Measurements from ENCODE around the gene SYK.

Gene SYK

DNA sequence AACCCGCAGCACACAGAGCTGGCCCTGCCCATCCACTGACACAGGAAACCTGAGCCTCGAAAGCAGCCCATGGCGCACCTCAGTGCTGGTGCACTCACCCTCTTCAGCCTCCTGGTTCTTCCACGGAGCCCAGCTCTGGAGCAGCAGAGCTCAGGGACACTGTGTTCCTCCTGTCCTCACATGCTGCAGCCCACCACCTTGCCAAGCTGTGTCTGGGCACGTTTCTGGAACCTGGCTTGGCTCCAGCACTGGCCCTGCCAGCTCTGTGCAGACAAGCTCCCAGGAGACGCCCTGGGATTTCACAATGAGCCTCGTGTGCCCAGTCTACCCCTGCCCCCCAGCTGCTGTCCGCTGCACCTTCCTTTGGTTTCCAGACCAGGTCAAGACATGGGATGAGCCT lies 119.5 kb downstream of the SYK start:
- Histone ChIP-seq H3K36me3 (replicated peaks; ENCODE audit: low read depth, low read length) (no peaks in the 10 kb centered on the region), H4K20me1 (ENCODE audit: insufficient read depth, low read length) (peaks cover 5% of the 10 kb centered on the region; the same call in 1 of the 2 replicates), H3K9me3 (ENCODE audit: insufficient read depth, low read length) (no peaks in the 10 kb centered on the region), H3K4me2 (ENCODE audit: low read length) (no peak overlapping the region), H3K9ac (ENCODE audit: low read length) (no peak overlapping the region), H3K27ac (ENCODE audit: low read length) (no peak overlapping the region), H3K79me2 (ENCODE audit: low read length) (no peaks in the 10 kb centered on the region), H3K4me3 (ENCODE audit: low read length) (no peak overlapping the region), H3K4me1 (ENCODE audit: low read length) (peaks cover 11% of the 10 kb centered on the region), H3K27me3 (ENCODE audit: low read depth, low read length) (peaks cover 41% of the 10 kb centered on the region), H2AFZ (ENCODE audit: low read depth, low read length) (no peak overlapping the region)
- no peak for TF ChIP-seq EZH2phosphoT487 (IDR thresholded peaks at IDR 0.05; ENCODE audit: low read depth)
- TF ChIP-seq, protein P1, sequence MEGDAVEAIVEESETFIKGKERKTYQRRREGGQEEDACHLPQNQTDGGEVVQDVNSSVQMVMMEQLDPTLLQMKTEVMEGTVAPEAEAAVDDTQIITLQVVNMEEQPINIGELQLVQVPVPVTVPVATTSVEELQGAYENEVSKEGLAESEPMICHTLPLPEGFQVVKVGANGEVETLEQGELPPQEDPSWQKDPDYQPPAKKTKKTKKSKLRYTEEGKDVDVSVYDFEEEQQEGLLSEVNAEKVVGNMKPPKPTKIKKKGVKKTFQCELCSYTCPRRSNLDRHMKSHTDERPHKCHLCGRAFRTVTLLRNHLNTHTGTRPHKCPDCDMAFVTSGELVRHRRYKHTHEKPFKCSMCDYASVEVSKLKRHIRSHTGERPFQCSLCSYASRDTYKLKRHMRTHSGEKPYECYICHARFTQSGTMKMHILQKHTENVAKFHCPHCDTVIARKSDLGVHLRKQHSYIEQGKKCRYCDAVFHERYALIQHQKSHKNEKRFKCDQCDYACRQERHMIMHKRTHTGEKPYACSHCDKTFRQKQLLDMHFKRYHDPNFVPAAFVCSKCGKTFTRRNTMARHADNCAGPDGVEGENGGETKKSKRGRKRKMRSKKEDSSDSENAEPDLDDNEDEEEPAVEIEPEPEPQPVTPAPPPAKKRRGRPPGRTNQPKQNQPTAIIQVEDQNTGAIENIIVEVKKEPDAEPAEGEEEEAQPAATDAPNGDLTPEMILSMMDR (IDR thresholded peaks at IDR 0.05; ENCODE audit: low read depth, low read length) = no peak

DNA sequence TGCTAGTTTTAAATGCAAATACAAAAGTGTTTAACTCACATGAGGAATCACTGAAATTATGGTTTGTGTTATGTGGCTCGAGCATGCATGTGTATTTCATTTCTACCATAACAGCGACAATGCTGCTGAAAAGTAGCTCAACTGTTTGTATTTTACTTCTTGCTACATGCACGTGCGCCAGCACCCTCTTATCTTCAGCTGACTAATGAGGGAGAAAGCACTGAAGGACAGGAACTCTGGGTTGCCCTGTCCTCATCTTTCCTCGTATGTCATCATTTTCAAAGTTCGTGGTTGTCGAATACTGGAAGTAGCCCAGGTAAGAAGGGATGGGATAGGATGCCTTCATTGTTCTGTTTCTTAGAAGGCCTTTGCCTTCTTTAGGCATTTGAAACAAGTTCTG lies 120.3 kb downstream of the SYK start:
- no peak overlapping the region for H3K4me3 ChIP-seq (ENCODE audit: low read length)
- no peaks in the 10 kb centered on the region for H3K36me3 ChIP-seq (replicated peaks; ENCODE audit: low read depth, low read length)
- no peak overlapping the region for H2AFZ ChIP-seq (ENCODE audit: low read depth, low read length)
- peaks cover 5% of the 10 kb centered on the region; the same call in 1 of the 2 replicates for H4K20me1 ChIP-seq (ENCODE audit: insufficient read depth, low read length)
- TF ChIP-seq, protein P1 (IDR thresholded peaks at IDR 0.05; ENCODE audit: low read depth, low read length) = no peak
- TF ChIP-seq EZH2phosphoT487 (IDR thresholded peaks at IDR 0.05; ENCODE audit: low read depth) = no peak
- peaks cover 11% of the 10 kb centered on the region for H3K4me1 ChIP-seq (ENCODE audit: low read length)
- H3K27ac ChIP-seq (ENCODE audit: low read length) = no peak overlapping the region
- no peak overlapping the region for H3K4me2 ChIP-seq (ENCODE audit: low read length)
- no peaks in the 10 kb centered on the region for H3K9me3 ChIP-seq (ENCODE audit: insufficient read depth, low read length)
- H3K27me3 ChIP-seq (ENCODE audit: low read depth, low read length) = peaks cover 41% of the 10 kb centered on the region
- H3K9ac ChIP-seq (ENCODE audit: low read length) = no peak overlapping the region
- H3K79me2 ChIP-seq (ENCODE audit: low read length) = no peaks in the 10 kb centered on the region

DNA sequence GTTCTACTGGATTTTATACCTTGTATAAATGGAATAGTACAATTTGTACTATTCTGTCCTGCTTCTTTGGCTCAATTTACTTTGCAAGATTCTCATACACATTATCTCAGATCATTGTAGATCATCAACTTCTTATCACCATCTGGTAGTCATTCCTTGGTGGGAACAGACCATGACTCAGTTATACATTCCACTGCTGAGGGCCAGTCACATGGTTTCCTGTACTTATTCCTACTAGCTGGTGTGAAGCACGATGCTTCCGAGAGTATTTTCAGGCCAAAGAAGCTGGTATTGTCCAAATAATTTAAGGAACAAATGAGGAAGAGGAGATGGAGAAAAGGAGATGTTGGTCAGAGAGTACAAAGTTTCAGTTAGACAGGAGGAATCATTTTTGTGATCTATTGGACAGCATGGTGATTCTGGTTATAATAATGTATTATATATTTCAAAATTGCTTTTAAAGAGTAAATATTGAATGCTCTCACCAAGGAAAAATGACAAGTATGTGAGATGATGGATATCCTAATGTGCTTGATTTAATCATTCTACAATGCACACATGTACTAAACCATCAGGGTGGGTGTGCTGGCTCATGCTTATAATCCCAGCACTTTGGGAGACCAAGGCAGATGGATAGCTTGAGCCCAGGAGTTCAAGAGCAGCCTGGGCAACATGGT lies 124.1 kb downstream of the SYK start:
- no peaks in the 10 kb centered on the region for H3K79me2 ChIP-seq (ENCODE audit: low read length)
- H3K36me3 ChIP-seq (replicated peaks; ENCODE audit: low read depth, low read length) = no peaks in the 10 kb centered on the region
- no peak overlapping the region for H3K27ac ChIP-seq (ENCODE audit: low read length)
- TF ChIP-seq EZH2phosphoT487 (IDR thresholded peaks at IDR 0.05; ENCODE audit: low read depth) = no peak
- TF ChIP-seq, protein P1 (IDR thresholded peaks at IDR 0.05; ENCODE audit: low read depth, low read length) = no peak
- H3K9me3 ChIP-seq (ENCODE audit: insufficient read depth, low read length) = no peaks in the 10 kb centered on the region
- peaks cover 53% of the 10 kb centered on the region for H3K27me3 ChIP-seq (ENCODE audit: low read depth, low read length)
- peaks cover 11% of the 10 kb centered on the region for H3K4me1 ChIP-seq (ENCODE audit: low read length)
- no peak overlapping the region for H3K4me3 ChIP-seq (ENCODE audit: low read length)
- peaks cover 5% of the 10 kb centered on the region; the same call in 1 of the 2 replicates for H4K20me1 ChIP-seq (ENCODE audit: insufficient read depth, low read length)
- H3K9ac ChIP-seq (ENCODE audit: low read length) = no peak overlapping the region
- H2AFZ ChIP-seq (ENCODE audit: low read depth, low read length) = no peak overlapping the region
- no peak overlapping the region for H3K4me2 ChIP-seq (ENCODE audit: low read length)

DNA sequence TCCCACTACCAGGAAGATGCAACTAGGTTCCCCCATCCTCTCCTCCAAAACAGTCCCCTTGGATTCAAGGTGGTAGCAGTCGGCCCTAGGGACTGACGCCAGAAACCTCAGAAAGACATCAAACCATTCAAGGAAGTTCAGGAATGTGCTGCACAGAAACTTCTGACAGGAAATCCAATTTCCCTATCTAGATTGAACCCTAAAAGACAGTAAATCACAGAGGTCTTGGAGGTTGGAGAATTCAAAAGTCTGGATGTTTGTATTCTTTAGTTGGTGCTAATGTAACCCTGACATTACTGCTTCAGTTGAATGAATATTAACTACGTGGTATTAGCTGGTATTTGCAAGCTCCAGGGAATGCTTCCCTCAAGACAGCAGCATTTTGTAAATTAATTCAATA lies 125.3 kb downstream of the SYK start:
- Histone ChIP-seq H2AFZ (ENCODE audit: low read depth, low read length) (no peak overlapping the region), H3K27me3 (ENCODE audit: low read depth, low read length) (peaks cover 48% of the 10 kb centered on the region), H3K4me3 (ENCODE audit: low read length) (no peak overlapping the region), H4K20me1 (ENCODE audit: insufficient read depth, low read length) (peaks cover 5% of the 10 kb centered on the region; the same call in 1 of the 2 replicates), H3K4me2 (ENCODE audit: low read length) (no peak overlapping the region), H3K79me2 (ENCODE audit: low read length) (no peaks in the 10 kb centered on the region), H3K27ac (ENCODE audit: low read length) (no peak overlapping the region), H3K9ac (ENCODE audit: low read length) (no peak overlapping the region), H3K36me3 (replicated peaks; ENCODE audit: low read depth, low read length) (no peaks in the 10 kb centered on the region), H3K4me1 (ENCODE audit: low read length) (peaks cover 11% of the 10 kb centered on the region), H3K9me3 (ENCODE audit: insufficient read depth, low read length) (no peaks in the 10 kb centered on the region)
- no peak for TF ChIP-seq EZH2phosphoT487 (IDR thresholded peaks at IDR 0.05; ENCODE audit: low read depth)
- TF ChIP-seq, protein P1 (IDR thresholded peaks at IDR 0.05; ENCODE audit: low read depth, low read length) = no peak
